ENCODE results near the gene OR13C2. TPM values are rescaled to one million over a fixed set of nuclear protein-coding genes. Genes with fewer than 3 reads are reported as not detected.

The OR13C2 gene
- total RNA-seq, 1 experiment from 2014 or later = not detected

GRCh38 chr9:104577263-104577662 is 28.2 kb downstream of the OR13C2 start:
- DNase-seq = no peak
- no peaks in the 10 kb centered on the region for H3K36me3 ChIP-seq

GRCh38 chr9:104575456-104575855 is 30.0 kb downstream of the OR13C2 start:
- Histone ChIP-seq H3K4me3 (no peak overlapping the region), H3K4me1 (no peaks in the 10 kb centered on the region), H3K36me3 (no peaks in the 10 kb centered on the region), H3K9me3 (replicated peaks) (no peaks in the 10 kb centered on the region), H3K27me3 (no peaks in the 10 kb centered on the region), H3K27ac (no peak overlapping the region)
- no peak for DNase-seq

More at GRCh38 chr9:104577263-104577662, 28.2 kb downstream of the OR13C2 start:
- Histone ChIP-seq H3K9me3 (replicated peaks) (no peaks in the 10 kb centered on the region), H3K27me3 (no peaks in the 10 kb centered on the region), H3K27ac (no peak overlapping the region), H3K4me3 (no peak overlapping the region), H3K4me1 (no peaks in the 10 kb centered on the region)

GRCh38 chr9:104572612-104573011 is 32.8 kb downstream of the OR13C2 start:
- H3K9me3 ChIP-seq (replicated peaks) = no peaks in the 10 kb centered on the region
- no peak overlapping the region for H3K27ac ChIP-seq
- no peak for DNase-seq
- no peak overlapping the region for H3K4me3 ChIP-seq
- H3K36me3 ChIP-seq = no peaks in the 10 kb centered on the region
- H3K27me3 ChIP-seq = no peaks in the 10 kb centered on the region
- H3K4me1 ChIP-seq = no peaks in the 10 kb centered on the region

- Histone ChIP-seq H3K27me3 (no peaks in the 10 kb centered on the region), H3K27ac (no peak within 1 kb of the TSS), H3K4me3 (no peak within 1 kb of the TSS), H3K4me1 (no peaks in the 10 kb centered on the region), H3K9me3 (replicated peaks) (no peaks in the 10 kb centered on the region), H3K36me3 (no peaks in the 10 kb centered on the region)
- no peak for DNase-seq
These were observed 36.6 kb downstream of the OR13C2 start, which contains the start of gene OR13C8 for GRCh38 chr9:104568868-104569267. Gene OR13C8, plus strand, starts transcription at chr9:104569168. Its CDS starts 0 bp downstream, at chr9:104569168.

- Histone ChIP-seq H3K27me3 (no peaks in the 10 kb centered on the region; the same call in 1 of the 2 replicates), H3K27ac (no peak overlapping the region), H3K4me1 (no peaks in the 10 kb centered on the region), H3K9me3 (replicated peaks) (no peaks in the 10 kb centered on the region; the same call in 1 of the 2 replicates), H3K4me3 (no peak overlapping the region), H3K36me3 (no peaks in the 10 kb centered on the region)
- no peak for DNase-seq
These were observed 41.1 kb downstream of the OR13C2 start for GRCh38 chr9:104564358-104564757.

GRCh38 chr9:104556830-104557634 is 48.4 kb downstream of the OR13C2 start:
- H3K4me3 ChIP-seq = no peak overlapping the region
- no peaks in the 10 kb centered on the region for H3K27me3 ChIP-seq
- no peaks in the 10 kb centered on the region; the same call in 1 of the 2 replicates for H3K9me3 ChIP-seq (replicated peaks)
- H3K4me1 ChIP-seq = peaks cover 4% of the 10 kb centered on the region; the same call in 1 of the 2 replicates
- DNase-seq = no peak
- H3K36me3 ChIP-seq = no peaks in the 10 kb centered on the region
- H3K27ac ChIP-seq = no peak overlapping the region

- Histone ChIP-seq H3K36me3 (no peaks in the 10 kb centered on the region), H3K4me3 (no peak overlapping the region), H3K27ac (no peak overlapping the region), H3K27me3 (no peaks in the 10 kb centered on the region), H3K9me3 (replicated peaks) (no peaks in the 10 kb centered on the region; the same call in 1 of the 2 replicates), H3K4me1 (peaks cover 4% of the 10 kb centered on the region; the same call in 1 of the 2 replicates)
- DNase-seq = no peak
These were observed 49.9 kb downstream of the OR13C2 start for GRCh38 chr9:104555521-104555920.

Other genes starting within 250 kb of the OR13C2 start
- not detected in 2 replicates for gene OR13F1, start 101.4 kb downstream of the OR13C2 start, total RNA-seq (2014; rRNA removed; shearing (Covaris generic))
- not detected in 2 replicates for gene OR13C4, start 78.4 kb downstream of the OR13C2 start, total RNA-seq (2014; rRNA removed; shearing (Covaris generic))
- not detected in 2 replicates for gene OR13C3, start 68.8 kb downstream of the OR13C2 start, total RNA-seq (2014; rRNA removed; shearing (Covaris generic))
- gene OR13C8, start 36.5 kb downstream of the OR13C2 start, total RNA-seq (2014; rRNA removed; shearing (Covaris generic)) = not detected in 2 replicates
- gene OR13C5, start 6.2 kb downstream of the OR13C2 start, total RNA-seq (2014; rRNA removed; shearing (Covaris generic)) = not detected in 2 replicates
- not detected in 2 replicates for gene OR13C9, start 12.6 kb upstream of the OR13C2 start, total RNA-seq (2014; rRNA removed; shearing (Covaris generic))
- not detected in 2 replicates for gene OR13D1, start 88.9 kb upstream of the OR13C2 start, total RNA-seq (2014; rRNA removed; shearing (Covaris generic))
- gene NIPSNAP3A, start 142.1 kb upstream of the OR13C2 start, total RNA-seq (2014; rRNA removed; shearing (Covaris generic)) = 25.3 and 27.8 TPM in 2 replicates
- gene NIPSNAP3B, start 158.5 kb upstream of the OR13C2 start, total RNA-seq (2014; rRNA removed; shearing (Covaris generic)) = 0.36 and 0.48 TPM in 2 replicates